A549 (cell line): Measurements from ENCODE around the gene ZNF407. TPM values are rescaled to one million over a fixed set of nuclear protein-coding genes. Genes with fewer than 3 reads are reported as not detected.
A peak's percentile ranks its signal among the peaks of the same experiment; 100 is the strongest.

ENCODE experiments used
- ATAC-seq, 2 experiments: fragments of 200-7000 bp in 1 of 2; fragments of >200 bp in 1 of 2; cut with Nextera tagmentation in 1 of 2; cut with Tn5 transposase in 1 of 2; 3 replicates each; pipeline versions ENCODE4 v1.8.0 to v1.9.1; 2018 to 2020; ENCODE audit warnings: mild to moderate bottlenecking in 1 of 2, moderate library complexity in 1 of 2
- CTCF ChIA-PET: fragments of 300-600 bp; sonication (Branson Sonifier 250); formaldehyde crosslinking; extraction: SDS; loops from one replicate; lab custom pipeline; 2021; ENCODE audit warnings: antibody characterized with exemption, inconsistent platforms; lab: Yijun Ruan, JAX
- POLR2A ChIA-PET: fragments of 350-600 bp; formaldehyde crosslinking; extraction: SDS; loops from one replicate; lab custom pipeline; 2021; ENCODE audit warnings: antibody characterized with exemption, inconsistent platforms; lab: Yijun Ruan, JAX
- DNase-seq, 2 experiments: peaks; one replicate each; pipeline versions ENCODE4 v3.0.0 to v3.0.0-alpha.2; 2011 to 2016; ENCODE audit warnings: low read depth in 1 of 2, low spot score in 1 of 2
- FAIRE-seq: peaks from 2 replicates; lab custom pipeline; 2011; peaks lifted over from hg19 to GRCh38; lab: Jason Lieb, UNC
- H3K27ac ChIP-seq, 2 experiments: fragments of >200 bp; sonication (Bioruptor Twin); formaldehyde crosslinking; 3 replicates each; pipeline ENCODE4 v1.5.1; 2016 to 2017
- H3K4me1 ChIP-seq: fragments of >200 bp; sonication (Bioruptor Twin); formaldehyde crosslinking; 3 replicates; pipeline ENCODE4 v1.6.1; 2016
- H3K4me2 ChIP-seq: fragments of >200 bp; sonication (Bioruptor Twin); formaldehyde crosslinking; 3 replicates; pipeline ENCODE4 v1.6.1; 2016
- H3K4me3 ChIP-seq: fragments of >200 bp; sonication (Bioruptor Twin); formaldehyde crosslinking; 3 replicates; pipeline ENCODE4 v1.5.1; 2016
- H3K9me3 ChIP-seq: fragments of >200 bp; sonication (Bioruptor Twin); formaldehyde crosslinking; 3 replicates; pipeline ENCODE4 v1.6.1; 2016
- BHLHE40 ChIP-seq: IDR thresholded peaks from 2 replicates; pipeline ENCODE4 v1.6.1; 2012; ENCODE audit warnings: low read depth, low read length, inconsistent platforms
- CBX2 ChIP-seq: fragments of 200-600 bp; sonication (generic); IDR thresholded peaks from 2 replicates; pipeline ENCODE4 v1.6.1; 2016; ENCODE audit warnings: low read depth, mild to moderate bottlenecking, borderline replicate concordance
- CBX8 ChIP-seq: fragments of 200-600 bp; sonication (generic); IDR thresholded peaks from 2 replicates; pipeline ENCODE4 v1.6.1; 2016
- CEBPB ChIP-seq, 2 experiments: fragments of >200 bp in 1 of 2; sonication (Bioruptor Twin) in 1 of 2; formaldehyde crosslinking in 1 of 2; IDR thresholded peaks; 2 replicates each; pipeline ENCODE4 v1.6.1; 2012 to 2016
- CHD2 ChIP-seq: fragments of 150-350 bp; IDR thresholded peaks from 2 replicates; pipeline ENCODE4 v1.6.1; 2014; ENCODE audit warnings: low read length; ENCODE audit not compliant: partially characterized antibody
- CHD4 ChIP-seq: fragments of 200-600 bp; sonication (generic); IDR thresholded peaks from 2 replicates; pipeline ENCODE4 v1.6.1; 2016; ENCODE audit warnings: antibody characterized with exemption, mild to moderate bottlenecking, borderline replicate concordance
- EHF ChIP-seq: fragments of 250-450 bp; sonication (Bioruptor Pico); IDR thresholded peaks from 2 replicates; pipeline ENCODE4 v1.5.0; 2020; ENCODE audit warnings: mild to moderate bottlenecking
- GATA3 ChIP-seq: IDR thresholded peaks from 2 replicates; pipeline ENCODE4 v1.6.1; 2012; ENCODE audit warnings: borderline replicate concordance
- HDAC2 ChIP-seq: fragments of 200-600 bp; sonication (generic); IDR thresholded peaks from 2 replicates; pipeline ENCODE4 v1.6.1; 2016
- HOXB13 ChIP-seq: fragments of 250-450 bp; sonication (Bioruptor Pico); IDR thresholded peaks from 2 replicates; pipeline ENCODE4 v1.5.0; 2020; ENCODE audit warnings: low read depth, mild to moderate bottlenecking, moderate library complexity
- KDM5A ChIP-seq: fragments of 200-600 bp; sonication (generic); IDR thresholded peaks from 2 replicates; pipeline ENCODE4 v1.6.1; 2016; ENCODE audit warnings: antibody characterized with exemption, mild to moderate bottlenecking
- MAFK ChIP-seq: fragments of 450-650 bp; IDR thresholded peaks from 2 replicates; pipeline ENCODE4 v1.6.1; 2014; ENCODE audit not compliant: partially characterized antibody
- MAZ ChIP-seq: fragments of 150-350 bp; IDR thresholded peaks from 2 replicates; pipeline ENCODE4 v1.6.1; 2014; ENCODE audit warnings: antibody characterized with exemption, low read depth, low read length, borderline replicate concordance
- MYC ChIP-seq: IDR thresholded peaks from 2 replicates; pipeline ENCODE4 v1.6.1; 2012; ENCODE audit warnings: mild to moderate bottlenecking, inconsistent platforms, low read length, improper control_type of control experiment, borderline replicate concordance
- NR3C1 ChIP-seq: fragments of >200 bp; sonication (Bioruptor Twin); formaldehyde crosslinking; IDR thresholded peaks from 3 replicates; pipeline ENCODE4 v1.6.1; 2017
- PHF8 ChIP-seq: fragments of 200-600 bp; sonication (generic); IDR thresholded peaks from 2 replicates; pipeline ENCODE4 v1.6.1; 2016; ENCODE audit warnings: low read depth, mild to moderate bottlenecking, antibody characterized with exemption, moderate library complexity, borderline replicate concordance
- POLR2A ChIP-seq: IDR thresholded peaks from 2 replicates; pipeline ENCODE4 v1.6.1; 2012; ENCODE audit warnings: mild to moderate bottlenecking, low read length
- RAD21 ChIP-seq, 2 experiments: fragments of >200 bp in 1 of 2; sonication (Bioruptor Twin) in 1 of 2; formaldehyde crosslinking in 1 of 2; IDR thresholded peaks in 1 of 2; conservative IDR thresholded peaks in 1 of 2; 2 replicates in 1 of 2; 3 replicates in 1 of 2; pipeline ENCODE4 v1.6.1; 2012 to 2018; ENCODE audit warnings: inconsistent platforms in 1 of 2
- RNF2 ChIP-seq: fragments of 200-600 bp; sonication (generic); IDR thresholded peaks from 2 replicates; pipeline ENCODE4 v1.6.1; 2016; ENCODE audit warnings: low read depth, mild to moderate bottlenecking, antibody characterized with exemption, moderate library complexity, borderline replicate concordance
- TFCP2L1 ChIP-seq: fragments of 250-450 bp; sonication (Bioruptor Pico); IDR thresholded peaks from 2 replicates; pipeline ENCODE4 v1.5.0; 2021; ENCODE audit warnings: mild to moderate bottlenecking
- ZC3H11A ChIP-seq: fragments of 450-650 bp; IDR thresholded peaks from 2 replicates; pipeline ENCODE4 v1.6.1; 2014; ENCODE audit warnings: antibody characterized with exemption, mild to moderate bottlenecking
- ZSCAN20 ChIP-seq: fragments of 250-450 bp; sonication (Bioruptor Pico); IDR thresholded peaks from 2 replicates; pipeline ENCODE4 v1.8.0; 2022; ENCODE audit warnings: mild to moderate bottlenecking, moderate library complexity
- WGBS: methylation state at CpG from one replicate; pipeline ENCODE4 v1.1.6; 2017; ENCODE audit errors: missing lambda C conversion rate; 5-methylcytosine and 5-hydroxymethylcytosine counted together
- polyA plus RNA-seq, 4 experiments: library from polyadenylated mRNA; depleted of rRNA in 3 of 4; stranded (reverse); fragments of >200 nt; fragmentation: RNase III in 1 of 4; extraction: RNeasy Plus Mini Kit Qiagen cat#74134 plus additional on column Dnase treatment in 1 of 4; gene quantifications; 2 replicates in 3 of 4; 3 replicates in 1 of 4; pipeline ENCODE4 v1.2.3, GENCODE V29; 2011 to 2017
- TF ChIP-seq, protein P1 (sequence below): fragments of >200 bp; sonication (Bioruptor Twin); formaldehyde crosslinking; IDR thresholded peaks from 3 replicates; pipeline ENCODE4 v1.5.1; 2016
- TF ChIP-seq, protein P2 (sequence below): fragments of >200 bp; sonication (Bioruptor Twin); formaldehyde crosslinking; IDR thresholded peaks from 3 replicates; pipeline ENCODE4 v1.6.1; 2016
- TF ChIP-seq, protein P3 (sequence below): fragments of 150-350 bp; IDR thresholded peaks from 2 replicates; pipeline ENCODE4 v1.6.1; 2014; ENCODE audit warnings: low read depth, mild to moderate bottlenecking, low read length

The ZNF407 gene
- polyA plus RNA-seq, 2 of the 4 experiments (the other 2 are of a cell fraction), result 2.5 to 3.0 TPM

DNA sequence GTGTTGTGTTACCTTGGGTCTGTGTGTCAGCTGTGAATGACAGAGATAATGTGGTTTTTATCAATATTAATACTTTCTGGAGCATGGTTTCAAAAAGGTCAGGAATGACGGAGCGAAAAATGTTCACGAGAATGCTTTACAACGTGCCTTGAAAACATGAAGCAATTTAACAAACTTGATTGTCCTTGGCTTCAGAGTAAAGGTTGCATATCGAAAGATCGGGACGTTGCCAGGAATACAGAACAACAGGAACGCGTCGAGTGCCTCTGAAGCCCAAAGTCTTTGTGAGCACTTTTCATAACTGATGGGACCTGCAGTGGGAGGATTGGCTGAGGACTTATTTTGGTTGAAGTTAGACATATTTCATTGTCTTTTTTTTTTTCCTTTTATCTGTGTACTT is 206.1 kb downstream of the ZNF407 start:
- CTCF ChIA-PET, result no interaction called here
- Histone ChIP-seq H3K4me2 (no peak overlapping the region), H3K4me3 (no peak overlapping the region)
- TF ChIP-seq BHLHE40 (no peak), RNF2 (no peak), CHD2 (no peak), CEBPB (IDR thresholded peaks at IDR 0.05) (no peak), CHD4 (no peak), HDAC2 (no peak), GATA3 (no peak), CBX2 (no peak), KDM5A (no peak)
- TF ChIP-seq, all 56 proteins: peak for 0
- Histone ChIP-seq H3K27ac (no peak overlapping the region), H3K4me1 (peaks cover 14% of the 10 kb centered on the region), H3K9me3 (no peaks in the 10 kb centered on the region)
- FAIRE-seq, result no peak
- 94% methylated on average over 10 of the region's 10 CpGs for WGBS
- no peak for ATAC-seq
- no peak for DNase-seq
- POLR2A ChIA-PET, result no interaction called here

DNA sequence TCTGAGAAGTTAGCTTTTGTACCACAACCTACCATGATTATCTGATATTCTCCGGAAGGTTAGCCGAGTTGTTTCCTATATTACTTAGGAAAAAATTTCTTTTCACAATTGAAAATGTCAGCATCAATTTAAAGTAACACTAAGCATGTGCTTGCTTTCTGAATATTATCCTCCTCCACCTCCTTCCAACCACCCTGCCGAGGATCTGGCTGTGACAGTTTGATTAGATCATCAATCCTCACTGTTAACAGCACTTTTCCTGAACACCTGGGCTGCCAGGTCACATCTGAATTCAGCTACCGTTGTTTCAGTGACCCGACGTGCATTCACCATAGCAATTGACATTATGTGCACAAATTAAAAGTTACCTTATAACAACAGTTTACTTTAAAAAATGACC is 207.0 kb downstream of the ZNF407 start:
- TF ChIP-seq ZC3H11A, result no peak
- TF ChIP-seq, protein P1, sequence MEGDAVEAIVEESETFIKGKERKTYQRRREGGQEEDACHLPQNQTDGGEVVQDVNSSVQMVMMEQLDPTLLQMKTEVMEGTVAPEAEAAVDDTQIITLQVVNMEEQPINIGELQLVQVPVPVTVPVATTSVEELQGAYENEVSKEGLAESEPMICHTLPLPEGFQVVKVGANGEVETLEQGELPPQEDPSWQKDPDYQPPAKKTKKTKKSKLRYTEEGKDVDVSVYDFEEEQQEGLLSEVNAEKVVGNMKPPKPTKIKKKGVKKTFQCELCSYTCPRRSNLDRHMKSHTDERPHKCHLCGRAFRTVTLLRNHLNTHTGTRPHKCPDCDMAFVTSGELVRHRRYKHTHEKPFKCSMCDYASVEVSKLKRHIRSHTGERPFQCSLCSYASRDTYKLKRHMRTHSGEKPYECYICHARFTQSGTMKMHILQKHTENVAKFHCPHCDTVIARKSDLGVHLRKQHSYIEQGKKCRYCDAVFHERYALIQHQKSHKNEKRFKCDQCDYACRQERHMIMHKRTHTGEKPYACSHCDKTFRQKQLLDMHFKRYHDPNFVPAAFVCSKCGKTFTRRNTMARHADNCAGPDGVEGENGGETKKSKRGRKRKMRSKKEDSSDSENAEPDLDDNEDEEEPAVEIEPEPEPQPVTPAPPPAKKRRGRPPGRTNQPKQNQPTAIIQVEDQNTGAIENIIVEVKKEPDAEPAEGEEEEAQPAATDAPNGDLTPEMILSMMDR, result no peak
- no peak for TF ChIP-seq MAZ
- TF ChIP-seq MYC, result no peak
- no peak for TF ChIP-seq ZSCAN20 (CRISPR knock-in tag)
- TF ChIP-seq TFCP2L1 (CRISPR knock-in tag), result no peak
- TF ChIP-seq RNF2, result no peak
- no peak for TF ChIP-seq HOXB13 (CRISPR knock-in tag)
- TF ChIP-seq CBX8, result no peak
- no peak for TF ChIP-seq POLR2A
- Histone ChIP-seq H3K4me2 (no peak overlapping the region), H3K4me3 (no peak overlapping the region), H3K4me1 (peaks cover 14% of the 10 kb centered on the region), H3K9me3 (no peaks in the 10 kb centered on the region), H3K27ac (no peak overlapping the region)
- FAIRE-seq (no peak), ATAC-seq (no peak), DNase-seq (no peak)
- 68% methylated on average over 6 of the region's 6 CpGs for WGBS
- ChIA-PET POLR2A (no interaction called here), CTCF (no interaction called here)

DNA sequence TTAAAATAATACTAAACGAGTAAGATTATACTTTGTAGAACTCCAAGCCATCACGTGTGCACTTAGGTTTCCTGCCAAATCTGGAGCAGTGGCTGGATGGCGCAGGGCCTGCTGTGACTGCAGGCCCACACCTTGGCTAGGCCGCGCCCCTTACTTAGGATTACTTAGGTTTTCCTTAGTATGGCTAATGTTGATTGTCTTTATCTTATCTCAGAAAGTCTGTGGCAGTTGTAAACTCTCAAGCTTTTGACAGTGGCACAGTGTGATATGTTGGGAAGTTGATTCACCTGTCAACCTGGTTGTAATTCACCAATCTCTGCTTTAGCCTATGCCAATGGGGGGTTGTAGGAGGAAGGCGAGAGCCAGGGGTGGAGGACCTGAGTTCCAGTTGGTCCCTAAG is 208.4 kb downstream of the ZNF407 start:
- no peak overlapping the region for H3K27ac ChIP-seq
- H3K9me3 ChIP-seq, result no peaks in the 10 kb centered on the region
- FAIRE-seq (no peak), DNase-seq (no peak), ATAC-seq (no peak)
- WGBS, result 86% methylated on average over 6 of the region's 6 CpGs
- peaks cover 14% of the 10 kb centered on the region for H3K4me1 ChIP-seq
- POLR2A ChIA-PET, result no interaction called here
- CTCF ChIA-PET, result interaction anchor here (0.6 to 2.2 kb wide), 2 partner anchors 14 to 18 kb away, joined by 4 to 5 read pairs; no protein-coding TSS in a partner anchor
- no peak overlapping the region for H3K4me3 ChIP-seq
- H3K4me2 ChIP-seq, result peak overlapping the region; percentile 57
- TF ChIP-seq, protein P1, result no peak
- no peak for TF ChIP-seq NR3C1
- TF ChIP-seq RAD21 (conservative IDR thresholded peaks at IDR 0.05 in 1 of 2, IDR thresholded peaks at IDR 0.05 in 1 of 2), result no peak
- TF ChIP-seq, protein P2, sequence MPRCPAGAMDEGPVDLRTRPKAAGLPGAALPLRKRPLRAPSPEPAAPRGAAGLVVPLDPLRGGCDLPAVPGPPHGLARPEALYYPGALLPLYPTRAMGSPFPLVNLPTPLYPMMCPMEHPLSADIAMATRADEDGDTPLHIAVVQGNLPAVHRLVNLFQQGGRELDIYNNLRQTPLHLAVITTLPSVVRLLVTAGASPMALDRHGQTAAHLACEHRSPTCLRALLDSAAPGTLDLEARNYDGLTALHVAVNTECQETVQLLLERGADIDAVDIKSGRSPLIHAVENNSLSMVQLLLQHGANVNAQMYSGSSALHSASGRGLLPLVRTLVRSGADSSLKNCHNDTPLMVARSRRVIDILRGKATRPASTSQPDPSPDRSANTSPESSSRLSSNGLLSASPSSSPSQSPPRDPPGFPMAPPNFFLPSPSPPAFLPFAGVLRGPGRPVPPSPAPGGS, result no peak
- TF ChIP-seq, protein P3, sequence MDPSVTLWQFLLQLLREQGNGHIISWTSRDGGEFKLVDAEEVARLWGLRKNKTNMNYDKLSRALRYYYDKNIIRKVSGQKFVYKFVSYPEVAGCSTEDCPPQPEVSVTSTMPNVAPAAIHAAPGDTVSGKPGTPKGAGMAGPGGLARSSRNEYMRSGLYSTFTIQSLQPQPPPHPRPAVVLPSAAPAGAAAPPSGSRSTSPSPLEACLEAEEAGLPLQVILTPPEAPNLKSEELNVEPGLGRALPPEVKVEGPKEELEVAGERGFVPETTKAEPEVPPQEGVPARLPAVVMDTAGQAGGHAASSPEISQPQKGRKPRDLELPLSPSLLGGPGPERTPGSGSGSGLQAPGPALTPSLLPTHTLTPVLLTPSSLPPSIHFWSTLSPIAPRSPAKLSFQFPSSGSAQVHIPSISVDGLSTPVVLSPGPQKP, result no peak
- TF ChIP-seq EHF (CRISPR knock-in tag), result no peak
- no peak for TF ChIP-seq MAFK
- no peak for TF ChIP-seq PHF8
